Kidney (tissue), 14 donors: ENCODE measurements around the gene INO80E. TPM values are rescaled to one million over a fixed set of nuclear protein-coding genes. Genes with fewer than 3 reads are reported as not detected.

Source experiments
- DNase-seq, 5 donors: peaks; one replicate each; pipeline ENCODE4 v3.0.0-alpha.2; 2013 to 2020
- FAIRE-seq: peaks from 2 replicates; lab custom pipeline; 2012; peaks lifted over from hg19 to GRCh38; lab: Jason Lieb, UNC
- H3K27ac ChIP-seq, 2 donors: one replicate each; pipeline ENCODE4 v1.7.0; 2013; ENCODE audit warnings: low read depth in 2 of 2, low read length in 2 of 2, inconsistent platforms in 1 of 2
- H3K27me3 ChIP-seq: one replicate; pipeline ENCODE4 v1.7.1; 2013; ENCODE audit warnings: low read length, inconsistent platforms; ENCODE audit not compliant: control insufficient read depth, insufficient read depth
- H3K36me3 ChIP-seq, 3 donors: one replicate each; pipeline versions ENCODE4 v1.7.0 to v1.7.1; 2013; ENCODE audit warnings: low read length in 3 of 3, control low read depth in 1 of 3, inconsistent platforms in 1 of 3; ENCODE audit not compliant: insufficient read depth in 3 of 3, control insufficient read depth in 2 of 3
- H3K4me1 ChIP-seq, 3 donors: one replicate each; pipeline versions ENCODE4 v1.7.0 to v1.7.1; 2013; ENCODE audit warnings: low read length in 3 of 3, inconsistent platforms in 1 of 3, low read depth in 1 of 3; ENCODE audit not compliant: control insufficient read depth in 2 of 3, insufficient read depth in 2 of 3
- H3K4me3 ChIP-seq, 3 donors: one replicate each; pipeline versions ENCODE4 v1.7.0 to v1.8.1; 2013; ENCODE audit warnings: low read length in 3 of 3, control low read depth in 1 of 3, inconsistent platforms in 1 of 3
- H3K9ac ChIP-seq, 3 donors: one replicate each; pipeline versions ENCODE4 v1.7.0 to v1.7.1; 2013; ENCODE audit warnings: low read length in 3 of 3, control low read depth in 1 of 3, inconsistent platforms in 1 of 3
- H3K9me3 ChIP-seq, 3 donors: one replicate each; pipeline versions ENCODE4 v1.7.0 to v1.7.1; 2013; ENCODE audit warnings: low read length in 3 of 3, control low read depth in 1 of 3, inconsistent platforms in 1 of 3; ENCODE audit not compliant: control insufficient read depth in 2 of 3, insufficient read depth in 1 of 3
- CTCF ChIP-seq: IDR thresholded peaks from 3 replicates; pipeline ENCODE4 v1.5.1; 2012; ENCODE audit warnings: mild to moderate bottlenecking, moderate library complexity, borderline replicate concordance; ENCODE audit not compliant: insufficient read depth; ENCODE audit errors: extremely low read depth
- intact Hi-C: fragments of 100-400 bp; cut with DNase I; formaldehyde crosslinking; loops from one replicate; pipeline ENCODE4 v1.11.1; 2022
- polyA plus RNA-seq: library from polyadenylated mRNA; stranded (reverse); fragments of 350-450 nt; fragmentation: Illumina TruSeq; extraction: RNeasy Lipid Tissue Mini Kit (QIAGEN cat#74804); gene quantifications from one replicate; pipeline ENCODE4 v1.2.3, GENCODE V29; 2014; ENCODE audit warnings: low read depth, low replicate concordance; ENCODE audit not compliant: insufficient read depth
- total RNA-seq: library from RNA; stranded (reverse); fragmentation: NEBNext Ultra II Directional; extraction: Animal tissue kit (Norgen Biotek cat#: 25700); gene quantifications from one replicate; pipeline ENCODE4 v1.2.1, GENCODE V29; 2021
- donor health status: control.
- donor health status: control.
- donor health status: control.
- donor health status: control.
- donor health status: control.
- donor health status: DM: yes; HTN: yes; CAD: no.
- donor health status: Normal renal cell carcinoma (clear cell type).

INO80E gene
- total and polyA plus RNA-seq, 2 donors from 2014 or later, result 52.7 to 74.1 TPM

- Histone ChIP-seq H3K4me1 (peaks cover 0 to 19% (median 9%) of the 10 kb centered on the region in 3 donors), H3K4me3 (no peak overlapping the region), H3K9me3 (no peaks in the 10 kb centered on the region), H3K27ac (no peak overlapping the region), H3K9ac (no peak overlapping the region), H3K27me3 (no peaks in the 10 kb centered on the region), H3K36me3 (peaks cover 3 to 19% (median 5%) of the 10 kb centered on the region in 3 donors)
- DNase-seq, result no peak
- no peak for FAIRE-seq
- TF ChIP-seq CTCF, result no peak
- intact Hi-C loops, result no loop called here
These were observed 24.7 kb upstream of the INO80E start for GRCh38 chr16:29971304-29971703.

- intact Hi-C loops, result no loop called here
- Histone ChIP-seq H3K36me3 (peaks cover 3 to 19% (median 6%) of the 10 kb centered on the region in 3 donors), H3K27me3 (no peaks in the 10 kb centered on the region), H3K27ac (no peak overlapping the region), H3K9me3 (no peaks in the 10 kb centered on the region), H3K4me3 (no peak overlapping the region), H3K9ac (no peak overlapping the region), H3K4me1 (peaks cover 3 to 25% (median 9%) of the 10 kb centered on the region in 3 donors)
- DNase-seq (no peak), FAIRE-seq (no peak)
- no peak for TF ChIP-seq CTCF
These were observed 23.5 kb upstream of the INO80E start for GRCh38 chr16:29972500-29972899.

- intact Hi-C loops, result no loop called here
These were observed 23.1 kb upstream of the INO80E start for GRCh38 chr16:29972992-29973383.

More at GRCh38 chr16:29972992-29973383, 23.1 kb upstream of the INO80E start:
- no peak for TF ChIP-seq CTCF
- Histone ChIP-seq H3K36me3 (peaks cover 3 to 17% (median 10%) of the 10 kb centered on the region in 3 donors), H3K4me3 (no peak overlapping the region), H3K9ac (no peak overlapping the region), H3K27ac (no peak overlapping the region), H3K9me3 (no peaks in the 10 kb centered on the region), H3K27me3 (no peaks in the 10 kb centered on the region), H3K4me1 (peaks cover 3 to 25% (median 9%) of the 10 kb centered on the region in 3 donors)
- FAIRE-seq (no peak), DNase-seq (no peak)
